Activated CD4-positive, alpha-beta T cell treated with anti-CD3 and anti-CD28 coated beads for 48 hours (primary cell): ENCODE measurements around the gene PNO1.

ENCODE experiments used
- DNase-seq: peaks from one replicate; pipeline ENCODE4 v3.0.0-alpha.2; 2020

Gene PNO1

DNA sequence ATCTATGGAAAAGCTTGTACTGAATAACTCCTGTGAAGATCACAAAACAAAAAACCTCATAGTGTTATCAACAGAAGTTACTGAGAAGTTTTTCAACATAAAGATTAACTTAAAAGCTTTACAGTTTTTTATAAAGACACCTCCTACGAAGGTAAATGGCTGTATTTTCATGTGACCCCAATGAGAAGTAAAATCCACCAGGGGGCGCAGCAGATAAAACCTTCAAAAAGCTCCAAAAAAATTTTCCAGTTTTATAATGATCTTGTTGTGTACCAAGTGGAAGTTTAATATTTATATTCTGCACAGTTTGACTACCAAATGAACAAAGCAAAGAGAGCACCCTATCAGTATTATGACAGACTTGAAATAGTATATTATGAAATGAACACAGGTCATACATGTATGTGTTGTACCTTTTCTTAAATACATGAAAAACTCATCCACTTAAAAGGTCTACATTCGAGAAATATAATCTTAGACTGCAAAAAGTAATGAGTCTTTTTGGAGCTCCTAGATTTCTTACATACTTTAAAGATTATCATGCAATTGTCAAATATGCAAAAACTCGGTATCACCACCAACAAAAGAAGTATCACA is 38.5 kb downstream of the PNO1 start:
- peak; percentile 33 for DNase-seq

DNA sequence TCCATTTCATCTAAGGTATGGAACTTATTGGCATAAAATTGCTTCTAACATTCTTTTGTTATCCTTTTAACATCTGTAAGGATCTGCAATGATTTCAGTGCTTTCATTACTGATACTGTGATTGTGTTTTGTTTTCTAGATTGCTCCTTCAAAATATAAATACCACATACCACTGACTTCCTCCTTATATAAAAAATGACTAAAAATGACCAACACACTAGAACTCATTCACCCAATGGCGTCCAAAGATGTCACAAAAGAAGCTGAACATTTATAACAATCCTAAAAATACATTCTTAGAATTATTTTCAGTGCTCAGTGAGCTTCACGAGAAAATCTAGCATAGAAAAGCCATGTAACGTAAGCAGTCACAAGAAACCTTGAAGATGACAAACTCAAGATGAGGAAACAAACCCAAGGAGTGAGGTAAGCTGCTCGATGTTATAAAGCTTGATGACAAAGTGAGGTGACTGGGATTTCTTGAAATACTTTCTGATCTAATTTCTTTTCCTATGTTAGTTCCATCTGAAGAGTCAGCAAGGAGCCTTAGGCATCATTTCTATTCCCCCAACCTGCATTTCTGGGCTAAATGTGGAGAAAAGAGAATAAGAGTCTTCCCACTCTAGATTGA is 42.6 kb downstream of the PNO1 start:
- no peak for DNase-seq

DNA sequence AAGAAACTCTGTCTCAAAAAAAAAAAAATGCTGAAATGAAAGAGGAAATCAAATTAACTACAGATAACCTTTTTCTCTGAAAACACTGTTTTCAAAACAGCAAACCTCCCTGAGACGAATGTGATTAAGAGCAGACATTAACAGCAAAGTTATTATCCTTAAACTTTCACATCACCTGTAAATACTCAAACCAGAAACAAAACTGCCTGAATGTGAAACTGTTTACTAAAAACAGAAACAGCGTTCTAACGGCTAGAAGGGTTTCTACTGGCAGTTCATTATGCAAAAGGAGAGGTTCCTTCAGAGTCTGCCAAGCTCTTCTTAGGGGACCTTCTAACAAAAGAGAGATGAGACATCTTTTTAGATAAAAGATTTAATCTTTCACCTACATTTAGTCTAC is 45.9 kb downstream of the PNO1 start:
- no peak for DNase-seq

DNA sequence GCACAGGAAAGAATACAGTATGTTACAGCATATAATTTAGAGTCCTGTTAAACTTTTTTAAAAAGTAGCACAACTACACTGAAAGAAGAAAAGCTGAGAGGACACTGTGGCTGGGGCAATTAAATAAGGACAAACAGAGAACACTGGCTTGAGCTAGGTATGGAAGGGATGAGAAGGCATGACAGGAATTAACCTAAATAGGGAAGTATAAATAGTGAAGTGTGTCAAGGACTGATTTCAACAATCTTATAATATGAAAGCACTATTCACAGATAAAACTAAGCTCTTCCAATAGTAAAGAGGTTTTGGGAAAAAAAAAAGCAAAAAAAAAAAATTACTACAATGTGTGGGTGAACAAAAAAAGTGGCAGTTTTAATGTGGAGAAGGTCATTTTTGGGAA is 49.1 kb downstream of the PNO1 start:
- DNase-seq: no peak

DNA sequence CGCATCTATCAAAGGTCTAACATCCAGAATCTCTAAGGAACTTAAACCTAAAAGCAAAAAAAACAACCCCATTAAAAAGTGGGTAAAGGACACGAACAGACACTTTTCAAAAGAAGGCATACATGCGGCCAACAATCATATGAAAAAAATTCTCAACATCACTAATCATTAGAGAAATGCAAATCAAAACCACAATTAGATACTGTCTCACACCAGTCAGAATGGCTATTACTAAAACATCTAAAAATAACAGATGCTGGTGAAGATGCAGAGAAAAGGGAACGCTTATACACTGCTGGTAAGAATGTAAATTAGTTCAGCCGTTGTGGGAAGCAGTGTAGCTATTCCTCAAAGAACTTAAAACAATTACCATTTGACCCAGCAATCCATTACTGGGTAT is 56.7 kb downstream of the PNO1 start:
- DNase-seq: no peak

DNA sequence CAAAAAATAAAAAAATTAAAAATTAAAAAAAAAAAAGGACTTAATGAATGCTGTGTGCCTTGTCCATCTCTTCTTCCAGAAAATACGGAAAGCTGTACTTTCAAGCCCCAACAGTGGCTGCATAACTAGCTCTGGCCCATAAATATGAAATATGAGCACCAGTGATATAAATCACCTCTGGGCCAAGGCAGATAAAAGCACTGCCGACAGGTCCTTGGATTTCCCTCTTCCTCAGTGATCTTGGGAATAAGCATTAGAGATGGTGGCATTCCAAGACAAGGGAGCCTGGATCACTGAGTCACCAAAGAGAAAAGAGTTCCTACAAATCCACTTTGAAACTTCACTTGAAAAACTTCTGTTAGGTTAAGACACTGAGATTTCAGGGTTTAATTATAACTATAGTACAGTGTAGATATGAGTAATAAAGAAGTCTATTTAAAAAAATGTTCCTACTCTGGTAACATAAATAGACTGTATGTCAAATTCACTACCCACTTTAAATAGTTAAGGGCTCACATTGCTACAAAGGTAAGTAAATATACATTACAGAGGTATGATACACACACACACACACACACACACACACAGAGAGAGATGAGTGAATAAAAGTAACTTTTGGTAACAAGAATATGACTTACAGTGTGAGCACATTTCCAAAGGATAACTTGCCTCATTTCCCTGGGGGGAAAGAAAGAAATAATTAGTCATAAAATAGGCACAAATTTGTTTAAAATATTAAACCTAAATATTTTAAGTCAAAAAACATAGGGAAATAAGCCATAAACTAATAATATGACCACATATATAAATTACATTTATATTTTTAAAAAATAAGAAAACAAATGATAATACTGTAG is 59.0 kb downstream of the PNO1 start:
- DNase-seq: no peak

DNA sequence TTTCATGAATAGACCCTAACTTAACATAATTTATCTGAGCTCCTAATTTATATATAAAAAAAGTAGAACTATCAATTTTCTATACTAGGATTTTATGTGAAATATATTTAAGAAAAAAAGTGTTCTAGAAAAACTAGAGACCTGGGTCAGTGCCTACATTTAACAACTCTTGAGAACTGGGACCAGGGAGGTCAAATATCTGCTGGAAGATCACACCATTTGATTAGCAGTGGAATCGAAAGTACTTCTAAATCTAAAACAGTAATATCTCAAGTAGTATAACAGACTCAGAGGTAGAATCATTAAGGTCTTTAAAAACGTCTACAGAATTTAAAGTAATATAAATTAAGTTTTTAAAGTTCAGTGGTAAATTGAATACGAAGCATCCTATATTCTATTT is 60.0 kb downstream of the PNO1 start:
- no peak for DNase-seq

DNA sequence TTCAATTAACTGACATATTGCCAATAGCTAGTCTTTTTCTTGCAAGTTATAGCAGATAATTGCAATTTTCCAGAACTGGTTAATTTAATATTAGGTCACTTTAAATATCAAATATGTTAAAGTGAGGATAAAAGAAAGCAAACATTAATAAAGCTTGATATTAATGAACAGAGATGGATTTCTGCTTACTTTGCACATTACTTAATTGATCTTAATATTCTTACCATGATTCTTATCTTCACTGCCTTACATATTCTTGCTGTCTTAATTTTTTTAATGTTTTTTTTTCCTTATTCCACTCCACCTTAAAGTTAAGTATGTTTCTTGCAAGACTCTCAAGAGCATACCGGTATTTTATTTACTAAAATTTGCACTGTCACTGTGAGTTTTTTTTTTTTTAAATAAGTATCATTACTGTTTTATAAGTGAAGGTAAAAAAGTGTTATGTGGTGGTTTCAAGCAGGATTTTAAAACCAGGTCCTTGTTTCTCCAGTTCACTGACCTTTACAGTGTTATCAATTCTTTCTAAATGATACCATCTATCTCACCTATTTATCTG is 60.7 kb downstream of the PNO1 start:
- no peak for DNase-seq

DNA sequence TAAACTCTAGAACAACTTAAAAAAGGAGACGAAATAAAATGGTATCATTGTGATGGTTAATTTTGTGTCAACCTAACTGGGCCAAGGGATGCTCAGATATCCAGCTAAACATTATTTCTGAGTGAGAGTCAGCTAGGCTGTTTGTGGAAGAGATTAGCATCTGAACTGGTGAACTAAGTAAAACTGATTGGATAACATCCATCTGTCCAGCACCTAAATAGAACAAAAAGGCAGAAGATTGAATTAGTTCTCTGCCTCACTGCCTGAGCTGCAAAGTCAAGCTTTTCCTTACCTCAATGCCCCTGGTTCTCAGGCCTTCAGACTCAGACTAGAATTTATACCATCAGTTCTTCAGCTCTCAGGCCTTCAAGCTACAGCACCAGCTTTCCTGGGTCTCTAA is 64.6 kb downstream of the PNO1 start:
- no peak for DNase-seq

DNA sequence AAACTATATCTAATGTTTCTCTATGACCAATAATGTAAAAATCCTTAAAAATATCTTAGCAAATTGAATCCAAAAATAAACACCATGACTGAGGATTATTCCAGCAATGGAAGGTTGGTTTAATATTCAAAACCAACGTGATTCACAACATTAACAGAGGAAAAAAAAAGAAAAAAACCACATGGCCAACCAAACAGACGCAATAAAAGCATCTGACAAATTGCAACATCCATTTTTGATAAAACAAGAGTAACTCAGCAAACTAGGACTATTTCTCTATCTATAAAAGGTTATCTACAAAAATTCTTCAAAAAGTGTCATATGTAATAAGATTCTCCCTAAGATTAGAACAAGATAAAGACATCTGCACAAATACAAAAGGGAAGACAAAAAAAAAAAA is 65.7 kb downstream of the PNO1 start:
- DNase-seq: no peak

DNA sequence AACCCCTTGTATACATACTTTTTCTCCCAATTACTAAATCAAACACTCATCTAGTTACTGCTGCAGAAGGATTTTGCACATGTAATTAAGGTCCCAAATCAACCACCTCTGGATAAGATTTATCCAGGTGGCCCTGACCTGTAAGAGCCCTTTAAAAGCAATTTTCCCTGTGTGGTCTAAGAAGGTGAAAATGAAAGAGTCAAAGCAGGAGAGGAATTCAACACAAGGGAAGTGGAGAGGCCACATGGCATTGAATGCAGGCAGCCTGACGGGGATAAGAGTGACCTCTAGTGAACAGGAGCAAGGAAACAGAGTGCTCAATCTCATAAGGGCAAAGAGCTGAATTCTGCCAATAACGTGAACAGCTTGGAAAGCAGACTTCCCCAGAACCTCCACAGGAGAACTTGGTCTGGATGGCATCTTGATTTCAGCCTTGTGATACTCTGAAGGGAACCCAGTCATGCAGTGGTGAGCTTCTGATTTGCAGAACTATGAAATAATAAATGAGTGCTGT is 67.5 kb downstream of the PNO1 start:
- DNase-seq: no peak
